GM19239 (cell line): Measurements from ENCODE around the gene DIP2A.

Experiments
- DNase-seq: peaks from one replicate; pipeline ENCODE4 v3.0.0; 2011; ENCODE audit warnings: low spot score; ENCODE audit not compliant: insufficient read length
- FAIRE-seq: peaks from 2 replicates; lab custom pipeline; 2011; peaks lifted over from hg19 to GRCh38; lab: Jason Lieb, UNC

DIP2A gene

DNA sequence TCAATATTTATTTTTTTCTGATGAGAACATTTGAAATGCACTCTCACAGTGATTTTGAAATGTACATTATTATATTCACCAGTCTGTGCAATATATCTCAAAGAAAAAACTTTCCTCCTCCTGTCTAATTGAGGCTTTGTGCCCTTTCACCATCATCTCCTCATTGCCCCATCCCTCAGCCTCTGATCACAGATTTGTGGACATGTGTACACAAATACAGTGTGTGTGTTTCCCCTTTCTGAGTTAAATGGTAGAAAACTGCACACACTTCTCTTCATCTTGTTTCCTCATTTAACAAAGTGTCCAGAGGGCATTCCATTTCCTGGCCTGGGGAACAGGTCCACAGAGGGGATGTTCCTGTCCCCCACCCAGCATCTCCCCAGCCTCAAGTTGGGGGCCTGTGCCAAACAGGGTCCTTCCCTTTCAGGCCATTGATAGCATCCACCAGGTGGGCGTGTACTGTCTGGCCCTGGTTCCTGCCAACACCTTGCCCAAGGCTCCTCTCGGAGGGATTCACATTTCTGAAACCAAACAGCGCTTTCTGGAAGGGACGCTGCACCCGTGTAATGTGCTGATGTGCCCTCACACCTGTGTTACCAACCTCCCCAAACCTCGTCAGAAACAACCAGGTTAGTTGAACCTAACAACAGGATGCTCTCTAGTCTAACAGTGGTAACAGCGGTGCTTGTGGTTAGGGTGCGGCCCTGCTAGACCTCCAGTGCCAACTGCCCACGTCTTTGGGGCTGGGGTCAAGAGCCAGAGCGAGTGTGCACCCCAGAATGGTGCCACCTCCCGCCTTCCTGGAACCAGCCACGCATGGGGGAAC lies 91.6 kb downstream of the DIP2A start:
- no peak for FAIRE-seq
- DNase-seq, result no peak

GRCh38 chr21:46551636-46552241 lies 93.0 kb downstream of the DIP2A start:
- DNase-seq (no peak), FAIRE-seq (no peak)

- no peak for FAIRE-seq
- DNase-seq, result no peak
Observed at GRCh38 chr21:46552274-46552673, 93.6 kb downstream of the DIP2A start.

- FAIRE-seq (no peak), DNase-seq (no peak)
Observed at GRCh38 chr21:46552865-46553379, 94.2 kb downstream of the DIP2A start.

DNA sequence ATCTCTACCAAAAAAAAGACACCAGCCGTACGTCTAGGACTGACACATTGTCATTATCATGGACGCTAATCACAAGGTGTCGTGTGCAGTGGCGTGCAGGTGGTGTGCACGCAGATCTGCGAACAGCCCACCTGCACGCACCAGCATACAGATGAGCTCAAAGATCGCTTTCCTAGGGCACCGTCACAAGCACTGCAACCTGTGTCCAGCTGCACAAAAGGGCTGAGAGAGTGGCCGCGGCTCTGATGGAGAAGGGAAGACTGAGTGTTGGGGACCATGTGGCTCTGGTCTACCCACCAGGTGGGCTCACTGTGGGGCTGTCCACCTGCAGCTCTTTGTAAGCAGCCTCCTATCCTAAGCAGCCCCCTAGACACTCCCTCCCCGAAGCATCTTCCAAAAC lies 95.3 kb downstream of the DIP2A start:
- no peak for FAIRE-seq
- DNase-seq, result no peak

GRCh38 chr21:46554431-46555224 lies 95.9 kb downstream of the DIP2A start:
- DNase-seq (no peak), FAIRE-seq (no peak)

GRCh38 chr21:46555225-46555617 lies 96.5 kb downstream of the DIP2A start:
- FAIRE-seq (no peak), DNase-seq (no peak)

GRCh38 chr21:46555678-46556077 lies 97.0 kb downstream of the DIP2A start:
- FAIRE-seq, result no peak
- no peak for DNase-seq

- DNase-seq (no peak), FAIRE-seq (no peak)
Observed at GRCh38 chr21:46556802-46557201, 98.1 kb downstream of the DIP2A start.

- DNase-seq (no peak), FAIRE-seq (no peak)
Observed at GRCh38 chr21:46557469-46557868, 98.8 kb downstream of the DIP2A start.

- DNase-seq (no peak), FAIRE-seq (no peak)
Observed at GRCh38 chr21:46557919-46558392, 99.3 kb downstream of the DIP2A start.

DNA sequence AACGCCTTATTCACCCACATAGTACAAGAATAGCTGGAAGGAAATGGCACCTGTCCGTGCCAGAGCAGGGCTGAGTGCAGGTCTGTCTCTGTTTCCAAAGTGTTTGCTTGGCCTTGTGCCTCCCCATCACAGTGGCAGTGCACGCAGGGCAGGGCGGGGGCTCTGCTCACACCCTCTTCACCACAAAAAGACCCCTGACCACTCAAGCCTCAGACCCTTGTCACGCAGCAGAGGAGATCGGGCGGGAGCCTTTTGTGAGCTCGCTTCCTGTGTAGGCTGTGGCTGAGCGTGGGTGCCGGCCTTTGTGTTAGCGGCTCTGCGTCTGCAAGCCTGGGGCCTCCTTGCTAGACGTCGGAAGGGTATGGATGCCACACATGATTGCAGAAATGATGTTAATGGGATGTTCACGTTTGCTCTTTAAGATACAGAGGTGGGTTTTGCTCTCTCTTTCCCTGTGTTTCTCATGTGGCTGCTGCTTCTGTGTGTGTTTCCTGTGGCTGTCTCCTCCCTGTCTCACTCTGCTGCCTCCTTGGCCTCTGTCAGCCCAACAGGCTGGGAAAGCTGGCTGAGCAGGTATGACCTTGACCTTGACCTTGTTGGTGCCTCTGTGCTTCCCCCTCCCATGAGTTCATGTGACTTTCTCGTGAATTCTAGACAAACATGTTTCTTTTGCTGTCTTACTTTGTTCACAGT lies 100.7 kb downstream of the DIP2A start:
- peak; percentile 78 for FAIRE-seq
- DNase-seq, result peak; percentile 36

DNA sequence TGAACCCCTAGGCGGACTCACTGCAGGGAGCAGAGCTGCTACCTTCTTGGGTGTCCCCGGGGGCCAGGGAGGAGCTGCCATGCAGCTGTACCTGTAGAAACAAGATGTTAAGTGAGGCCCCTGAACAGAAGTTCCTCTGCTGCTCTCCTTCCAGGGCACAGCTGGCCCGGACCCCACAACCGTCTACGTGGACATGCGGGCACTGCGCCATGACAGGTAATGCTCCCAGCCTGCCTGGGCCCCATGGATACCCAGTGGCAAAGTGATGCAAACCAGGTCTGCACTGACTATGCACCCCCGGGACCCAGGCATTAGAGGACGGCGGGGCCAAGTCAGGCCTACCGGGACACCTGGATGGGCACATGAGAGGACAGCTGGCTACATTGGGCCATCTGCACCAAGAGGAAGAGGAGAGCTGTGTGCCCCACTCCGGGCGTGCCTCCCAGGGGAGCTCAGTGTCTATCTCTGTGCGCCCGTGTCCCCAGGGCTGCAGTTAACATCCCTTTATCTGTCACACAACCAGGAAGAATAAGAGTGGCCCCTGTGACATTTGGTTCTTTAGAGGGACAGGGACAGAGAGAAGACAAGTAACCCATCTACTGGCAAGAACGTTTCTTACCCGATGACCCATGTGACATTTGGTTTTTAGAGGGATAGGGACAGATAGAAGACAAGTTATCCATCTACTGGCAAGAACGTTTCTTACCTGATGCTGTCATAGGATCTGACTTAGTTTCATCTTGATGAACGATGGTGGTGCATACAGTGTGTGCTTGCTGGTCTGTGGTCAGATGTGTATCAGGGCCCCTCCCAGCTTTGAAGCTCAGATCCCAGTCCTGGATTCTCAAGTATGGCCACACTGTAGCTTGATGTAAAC lies 102.1 kb downstream of the DIP2A start:
- FAIRE-seq (no peak), DNase-seq (no peak)

DNA sequence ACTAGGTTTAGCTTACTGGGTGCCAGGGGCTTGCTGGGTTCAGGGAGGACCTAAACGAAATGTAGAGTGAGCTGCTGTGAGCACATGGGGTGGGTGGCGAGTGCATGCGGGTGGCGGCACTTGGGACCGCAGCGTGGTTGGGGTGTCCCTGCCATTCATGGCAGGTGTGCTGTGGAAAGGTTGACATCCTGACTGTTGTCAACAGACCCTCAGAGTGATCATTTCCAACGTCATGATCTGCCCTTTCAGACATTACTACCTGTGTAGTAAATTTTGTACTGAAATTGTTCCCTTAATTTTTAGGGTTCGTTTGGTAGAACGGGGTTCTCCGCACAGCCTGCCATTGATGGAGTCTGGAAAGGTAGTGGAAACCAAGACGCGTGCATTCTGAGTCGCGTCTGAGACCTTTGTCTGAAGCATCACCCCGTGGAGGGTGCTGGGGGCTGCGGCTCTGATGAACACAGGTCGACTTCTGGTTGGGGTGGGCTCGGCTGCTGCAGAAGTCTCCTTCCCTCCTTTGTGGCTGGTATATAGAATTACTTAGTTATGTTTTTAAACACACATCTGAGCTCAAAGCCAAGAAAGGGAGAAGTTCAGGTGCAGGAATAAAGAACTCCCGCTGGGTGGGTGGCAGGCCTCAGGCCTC lies 102.9 kb downstream of the DIP2A start:
- no peak for FAIRE-seq
- DNase-seq, result no peak

- no peak for FAIRE-seq
- no peak for DNase-seq
Observed at GRCh38 chr21:46562472-46562871, 103.8 kb downstream of the DIP2A start.

DNA sequence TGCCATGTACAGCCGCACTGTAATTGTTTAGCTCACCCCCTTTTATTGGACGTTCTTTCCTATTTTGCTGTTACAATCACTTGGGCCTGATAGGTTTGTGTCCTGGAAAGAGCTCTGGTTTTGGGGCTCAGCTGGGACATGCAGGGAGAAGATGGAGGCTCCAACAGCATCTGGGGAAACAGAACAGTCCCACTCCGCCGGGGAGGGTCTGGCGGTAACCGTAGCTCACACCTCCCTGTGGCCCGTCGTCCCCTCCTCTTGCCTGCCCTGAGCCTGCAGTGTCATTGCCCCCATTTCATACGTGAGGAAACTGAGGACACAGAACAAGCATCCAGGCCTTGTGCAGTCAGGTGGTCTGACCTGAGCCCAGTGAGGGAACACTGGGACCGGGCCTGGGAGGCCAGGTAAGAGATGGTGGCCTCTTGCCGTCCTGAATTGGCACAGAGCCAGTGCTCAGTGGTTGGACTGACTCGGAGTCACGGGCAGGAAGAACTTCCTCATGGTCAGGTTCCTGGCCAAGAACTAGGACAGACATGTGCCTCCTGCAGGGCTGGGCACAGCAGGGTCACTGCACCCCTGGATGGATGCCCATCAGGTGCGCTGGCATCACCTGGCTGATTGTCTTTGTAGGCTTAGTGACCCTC lies 104.4 kb downstream of the DIP2A start:
- no peak for FAIRE-seq
- DNase-seq, result no peak

DNA sequence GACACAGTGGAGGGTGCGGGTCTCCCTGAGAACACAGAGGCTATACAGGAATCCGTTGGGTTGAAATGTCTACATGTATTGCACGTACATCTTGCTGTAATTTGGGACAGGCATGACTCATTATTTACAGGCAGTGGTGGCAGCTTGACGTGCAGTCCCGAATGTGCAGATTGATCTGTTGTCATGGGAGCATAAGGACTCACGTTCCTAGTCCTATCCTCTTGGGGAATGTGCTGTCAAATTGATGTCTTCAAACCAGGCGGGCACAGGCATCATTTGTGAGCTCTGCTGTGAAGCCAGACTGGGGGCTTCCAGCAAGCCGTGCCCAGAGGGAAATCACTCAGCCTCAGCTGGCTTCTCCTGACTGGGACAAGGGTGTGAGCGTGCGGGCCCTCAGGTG lies 105.7 kb downstream of the DIP2A start:
- DNase-seq (no peak), FAIRE-seq (no peak)

GRCh38 chr21:46567348-46567747 lies 108.7 kb downstream of the DIP2A start:
- DNase-seq (no peak), FAIRE-seq (no peak)
